HG03558 (cell line): ENCODE results near the gene MTIF2.
"Not testable (repeated sequence)": the region's sequence is repeated elsewhere in the genome, so short reads cannot be mapped to it uniquely, and the experiment has no call there.

ENCODE experiments used
- ATAC-seq: cut with Tn5 transposase; IDR thresholded peaks from one replicate; pipeline ENCODE4 v1.9.1; 2021; ENCODE audit warnings: moderate number of reproducible peaks; ENCODE audit not compliant: unreplicated experiment; ENCODE audit errors: extremely low read depth

Gene MTIF2

GRCh38 chr2:55213822-55214221, 55.2 kb downstream of the MTIF2 start:
- ATAC-seq: no peak

DNA sequence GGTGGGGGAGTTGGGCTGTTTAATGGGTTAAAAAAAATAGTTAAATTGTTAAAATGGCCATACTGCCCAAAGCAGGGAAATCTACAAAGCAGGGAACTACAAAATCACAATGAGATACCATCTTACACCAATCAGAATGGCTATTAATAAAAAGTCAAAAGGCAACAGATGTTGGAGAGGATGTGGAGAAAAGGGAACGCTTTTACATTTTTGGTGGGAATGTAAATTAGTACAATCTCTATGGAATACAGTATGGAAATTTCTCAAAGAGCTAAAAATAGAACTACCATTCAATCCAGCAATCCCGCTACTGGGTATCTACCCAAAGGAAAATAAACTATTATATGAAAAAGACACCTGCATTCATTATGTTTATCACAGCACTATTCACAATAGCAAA, 64.1 kb downstream of the MTIF2 start:
- no peak for ATAC-seq

DNA sequence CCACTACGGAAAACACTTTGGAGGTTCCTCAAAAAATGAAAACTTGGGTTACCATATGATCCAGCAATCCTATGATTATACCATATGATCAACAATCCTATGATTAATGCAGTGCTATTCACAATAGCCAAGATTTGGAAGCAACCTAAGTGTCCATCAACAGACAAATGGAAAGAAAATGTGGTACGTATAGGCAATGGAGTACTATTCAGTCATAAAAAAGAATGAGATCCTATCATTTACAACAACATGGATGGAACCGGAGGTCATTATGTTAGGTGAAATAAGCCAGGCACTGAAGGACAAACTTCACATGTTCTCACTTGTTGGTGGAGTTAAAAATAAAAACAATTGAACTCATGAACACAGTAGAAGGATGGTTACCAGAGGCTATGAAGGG, 64.5 kb downstream of the MTIF2 start:
- ATAC-seq: no peak

- no peak for ATAC-seq
Measured at GRCh38 chr2:55200416-55200815, 68.6 kb downstream of the MTIF2 start.

GRCh38 chr2:55196526-55196925, 72.5 kb downstream of the MTIF2 start:
- no peak for ATAC-seq

GRCh38 chr2:55191888-55192287, 77.1 kb downstream of the MTIF2 start:
- ATAC-seq: not testable (repeated sequence)

- not testable (repeated sequence) for ATAC-seq
Measured at GRCh38 chr2:55186837-55187236, 82.2 kb downstream of the MTIF2 start.
